ENCODE data around the gene HDAC4. TPM values are rescaled to one million over a fixed set of nuclear protein-coding genes. Genes with fewer than 3 reads are reported as not detected.

Gene HDAC4
- total RNA-seq, 1 experiment from 2014 or later, result 47.6 TPM

GRCh38 chr2:239089884-239090283 lies 310.9 kb downstream of the HDAC4 start:
- CTCF ChIA-PET, result no interaction called here
- Histone ChIP-seq H3K27me3 (ENCODE audit: insufficient read depth, low read length) (no peaks in the 10 kb centered on the region), H2AFZ (ENCODE audit: low read depth, low read length, poor library complexity, severe bottlenecking) (no peak overlapping the region), H3K4me2 (ENCODE audit: low read length) (no peak overlapping the region), H3K36me3 (ENCODE audit: control insufficient read depth in 1 of 2, insufficient read depth in 2 of 2, low read length in 2 of 2) (no peaks in the 10 kb centered on the region; a peak in 1 of 4 replicates), H3K27ac (ENCODE audit: low read depth, low read length) (no peak overlapping the region), H3K9ac (ENCODE audit: low read length) (no peak overlapping the region), H4K20me1 (ENCODE audit: insufficient read depth) (no peaks in the 10 kb centered on the region), H3K9me3 (ENCODE audit: control insufficient read depth in 1 of 2, insufficient read depth in 1 of 2, low read depth in 1 of 2, low read length in 2 of 2) (no peaks in the 10 kb centered on the region), H3K79me2 (ENCODE audit: insufficient read depth, low read length) (no peaks in the 10 kb centered on the region), H3K9me2 (ENCODE audit: insufficient read depth) (no peaks in the 10 kb centered on the region), H3K4me3 (replicated peaks in 1 of 2; ENCODE audit: low read depth in 1 of 2, low read length in 2 of 2) (no peak overlapping the region), H3K4me1 (ENCODE audit: control insufficient read depth in 1 of 2, insufficient read depth in 2 of 2, low read length in 2 of 2) (no peaks in the 10 kb centered on the region)
- no peak for TF ChIP-seq JUND (IDR thresholded peaks at IDR 0.05)
- TF ChIP-seq ZBTB33 (IDR thresholded peaks at IDR 0.05; ENCODE audit: extremely low read depth, insufficient replicate concordance, low read length), result no peak
- intact Hi-C loops (cut with micrococcal nuclease), result no loop called here
- POLR2A ChIA-PET, result no interaction called here
- ATAC-seq (no peak), DNase-seq (ENCODE audit: low read depth, low spot score) (no peak)
- BruUV-seq (replicated peaks), result no TSS peak
- RAD21 ChIA-PET (ENCODE audit: low non-redundant PET in 1 of 2, low total read pairs in 2 of 2, uncharacterized antibody in 2 of 2, unreplicated experiment in 2 of 2), result no interaction called here

- CTCF ChIA-PET, result no interaction called here
- H2AFZ ChIP-seq (ENCODE audit: low read depth, low read length, poor library complexity, severe bottlenecking), result no peak overlapping the region
- no peak overlapping the region for H3K4me2 ChIP-seq (ENCODE audit: low read length)
- H3K36me3 ChIP-seq (ENCODE audit: control insufficient read depth in 1 of 2, insufficient read depth in 2 of 2, low read length in 2 of 2), result no peaks in the 10 kb centered on the region; a peak in 1 of 4 replicates
- no peak overlapping the region for H3K27ac ChIP-seq (ENCODE audit: low read depth, low read length)
- POLR2A ChIA-PET, result no interaction called here
- intact Hi-C loops (cut with micrococcal nuclease), result no loop called here
- H3K79me2 ChIP-seq (ENCODE audit: insufficient read depth, low read length), result no peaks in the 10 kb centered on the region
- ATAC-seq (no peak), DNase-seq (ENCODE audit: low read depth, low spot score) (no peak)
- no TSS peak for BruUV-seq (replicated peaks)
- H3K9ac ChIP-seq (ENCODE audit: low read length), result no peak overlapping the region
- H3K27me3 ChIP-seq (ENCODE audit: insufficient read depth, low read length), result no peaks in the 10 kb centered on the region
- H3K4me3 ChIP-seq (replicated peaks in 1 of 2; ENCODE audit: low read depth in 1 of 2, low read length in 2 of 2), result no peak overlapping the region
- H3K9me2 ChIP-seq (ENCODE audit: insufficient read depth), result no peaks in the 10 kb centered on the region
- H4K20me1 ChIP-seq (ENCODE audit: insufficient read depth), result no peaks in the 10 kb centered on the region
- RAD21 ChIA-PET (ENCODE audit: low non-redundant PET in 1 of 2, low total read pairs in 2 of 2, uncharacterized antibody in 2 of 2, unreplicated experiment in 2 of 2), result no interaction called here
- H3K9me3 ChIP-seq (ENCODE audit: control insufficient read depth in 1 of 2, insufficient read depth in 1 of 2, low read depth in 1 of 2, low read length in 2 of 2), result no peaks in the 10 kb centered on the region
- H3K4me1 ChIP-seq (ENCODE audit: control insufficient read depth in 1 of 2, insufficient read depth in 2 of 2, low read length in 2 of 2), result no peaks in the 10 kb centered on the region
- TF ChIP-seq CEBPB (IDR thresholded peaks at IDR 0.05; ENCODE audit: low read depth) (no peak), JUND (IDR thresholded peaks at IDR 0.05) (no peak), ZFX (IDR thresholded peaks at IDR 0.05) (no peak), SIN3A (IDR thresholded peaks at IDR 0.05; ENCODE audit: low read depth) (no peak), FOSL1 (IDR thresholded peaks at IDR 0.05; ENCODE audit: low read depth) (no peak), EZH2phosphoT487 (IDR thresholded peaks at IDR 0.05; ENCODE audit: borderline replicate concordance) (no peak), CTCF (IDR thresholded peaks at IDR 0.05 in 2 of 3, conservative IDR thresholded peaks at IDR 0.05 in 1 of 3; ENCODE audit: borderline replicate concordance in 1 of 3, insufficient read depth in 1 of 3, low read depth in 2 of 3, low read length in 2 of 3) (no peak), MAX (IDR thresholded peaks at IDR 0.05) (no peak), YY1 (IDR thresholded peaks at IDR 0.05; ENCODE audit: extremely low read depth, insufficient replicate concordance, low read depth, low read length) (no peak), RAD21 (IDR thresholded peaks at IDR 0.05; ENCODE audit: low read depth) (no peak), TCF7L2 (IDR thresholded peaks at IDR 0.05; ENCODE audit: borderline replicate concordance, extremely low read depth, insufficient read depth, insufficient read length) (no peak)
Measured at GRCh38 chr2:239087046-239087710, 313.6 kb downstream of the HDAC4 start.
